Right renal pelvis (tissue), 4 donors: ENCODE results near the gene MTHFD1. TPM values are rescaled to one million over a fixed set of nuclear protein-coding genes. Genes with fewer than 3 reads are reported as not detected.
"Not testable (repeated sequence)": the region's sequence is repeated elsewhere in the genome, so short reads cannot be mapped to it uniquely, and the experiment has no call there.

Experiments used
- DNase-seq, 4 donors: peaks; one replicate each; pipeline ENCODE4 v3.0.0-alpha.2; 2013; ENCODE audit warnings: low read depth in 4 of 4, low spot score in 3 of 4, missing footprints in 1 of 4
- polyA plus RNA-seq, 4 donors: library from polyadenylated mRNA; unstranded; fragments of 120-200 nt; gene quantifications; one replicate each; pipeline ENCODE4 v1.2.1, GENCODE V29; 2013; ENCODE audit not compliant: insufficient read length in 4 of 4

The MTHFD1 gene
- 10 to 100 TPM; 73.8 to 89.5 (median 88.3) TPM for polyA plus RNA-seq

GRCh38 chr14:64387782-64388532 is at the start of gene MTHFD1:
Gene MTHFD1 (plus strand): TSS chr14:64388353. CDS start chr14:64388428, 75 bp downstream.
- peak; percentile 97 to 99 (median 98) for DNase-seq

DNA sequence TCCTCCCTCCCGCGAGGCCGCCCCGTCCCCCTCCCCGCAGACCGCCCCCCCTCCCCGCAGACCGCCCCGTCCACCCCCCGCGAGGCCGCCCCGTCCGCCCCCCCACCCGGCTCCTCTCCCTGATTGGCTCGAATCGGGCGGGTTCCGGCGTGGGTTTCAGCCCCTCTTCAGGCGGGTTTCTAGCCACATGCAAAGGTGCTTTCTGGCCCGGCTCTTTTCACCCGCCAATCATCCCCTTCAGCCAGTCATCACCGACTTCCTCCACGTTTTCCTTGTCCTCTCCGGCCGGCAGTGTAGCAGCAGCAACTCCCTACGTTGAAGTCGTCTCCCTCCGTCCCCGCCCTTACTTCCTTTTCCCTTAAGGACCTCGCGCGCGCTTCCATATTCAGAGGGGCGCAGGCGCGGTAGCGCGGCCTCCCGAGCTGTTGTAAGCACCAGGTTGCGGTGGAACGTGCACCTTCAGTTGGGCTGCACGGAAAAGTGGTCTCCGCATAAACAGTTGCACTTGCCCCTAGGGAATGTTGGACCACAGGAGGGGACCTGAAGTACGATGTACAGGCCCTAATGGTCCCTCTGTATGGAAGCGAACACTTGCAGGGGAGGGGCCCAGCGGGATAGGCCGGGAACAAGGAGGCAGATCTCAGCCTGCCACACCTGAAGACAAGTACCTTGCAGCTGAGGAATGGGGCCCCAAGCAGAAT is 49.4 kb upstream of the MTHFD1 start:
- peak; percentile 86 to 98 (median 97) for DNase-seq

DNA sequence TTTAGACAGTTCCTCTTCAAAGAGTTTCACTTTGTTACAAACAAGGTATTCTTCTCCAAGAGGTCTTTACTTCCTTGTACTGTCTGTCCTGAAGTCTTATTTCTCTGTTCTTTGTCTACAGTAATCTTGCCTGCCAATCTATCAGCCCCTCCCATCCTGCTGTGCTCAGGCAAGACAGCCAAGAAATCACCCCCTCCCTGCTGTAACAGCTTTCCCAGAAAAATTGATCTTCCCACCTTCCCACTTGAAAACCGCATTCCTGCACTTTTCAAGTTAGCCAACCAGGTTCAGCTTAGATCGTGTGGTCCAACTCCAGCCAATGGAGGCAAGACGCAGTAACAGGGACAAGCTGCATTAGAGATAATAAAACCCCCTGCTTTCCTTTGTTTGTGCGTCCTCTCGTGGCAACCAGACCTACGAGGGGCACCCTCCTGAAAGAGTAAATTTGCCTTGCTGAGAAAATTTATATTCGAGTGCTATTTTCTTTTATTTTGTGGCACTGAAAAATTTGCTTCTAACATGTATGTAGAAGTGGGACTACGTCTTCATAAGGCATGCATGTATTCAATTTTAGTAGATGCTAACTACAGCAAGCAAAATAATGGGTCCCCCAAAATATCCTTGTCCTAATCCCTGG is 47.5 kb upstream of the MTHFD1 start:
- DNase-seq: no peak

DNA sequence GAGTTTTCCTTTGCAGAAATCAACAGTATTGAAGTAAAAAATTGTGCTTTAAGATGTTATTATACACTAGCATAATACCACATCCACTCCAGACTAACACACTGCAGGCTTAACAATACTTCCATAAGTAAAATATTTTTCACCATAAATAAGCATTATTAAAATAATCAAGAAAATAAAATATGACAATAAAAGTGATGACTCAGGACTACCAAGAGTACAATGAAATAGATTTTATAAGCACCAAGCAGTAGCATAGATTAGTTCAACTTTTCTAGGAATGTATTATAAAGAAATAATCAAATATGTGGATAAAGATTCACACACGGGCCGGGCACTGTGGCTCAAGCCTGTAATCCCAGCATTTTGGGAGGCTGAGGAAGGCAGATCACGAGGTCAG is 40.4 kb upstream of the MTHFD1 start:
- DNase-seq: no peak

DNA sequence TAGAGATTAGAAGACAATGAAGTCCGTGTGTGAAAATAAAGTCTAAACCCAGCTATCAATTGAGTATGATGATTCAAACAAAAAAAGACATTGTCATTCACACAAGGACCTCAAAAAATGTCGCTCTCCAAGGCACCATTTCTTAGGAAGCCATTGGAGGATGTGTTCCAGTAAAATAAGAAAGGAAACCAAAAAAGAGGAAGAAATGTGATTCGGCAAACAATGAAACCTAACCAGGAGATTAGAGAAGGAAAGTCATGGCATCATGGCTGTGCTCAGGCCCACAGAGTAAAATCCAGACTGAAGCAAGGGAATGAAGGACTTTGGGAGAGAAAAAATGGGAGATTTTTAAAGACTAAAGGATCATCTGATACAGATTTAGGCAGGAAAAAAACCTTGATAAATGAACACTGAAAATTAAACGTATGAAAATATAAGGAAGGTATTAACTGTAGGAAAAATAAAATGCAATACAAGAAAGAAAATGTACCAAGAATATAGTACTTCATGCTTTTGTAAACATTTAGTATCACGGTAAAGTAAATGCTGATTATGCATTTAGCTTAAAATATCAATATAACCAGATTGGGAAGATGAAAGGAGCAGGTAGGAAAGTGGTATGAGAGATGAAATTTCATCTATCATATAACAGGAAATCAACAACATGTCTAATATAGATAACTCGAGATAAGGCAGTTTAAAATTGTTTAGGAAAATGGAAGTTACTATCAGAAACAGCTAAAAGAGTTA is 38.2 kb upstream of the MTHFD1 start:
- no peak for DNase-seq

- DNase-seq: no peak
These were observed 24.8 kb upstream of the MTHFD1 start for GRCh38 chr14:64363265-64363846.

- no peak for DNase-seq
These were observed 23.2 kb upstream of the MTHFD1 start for GRCh38 chr14:64364907-64365306.

- DNase-seq: not testable (repeated sequence)
These were observed 22.7 kb upstream of the MTHFD1 start for GRCh38 chr14:64365358-64365889.

GRCh38 chr14:64369201-64369600 is 19.0 kb upstream of the MTHFD1 start:
- no peak for DNase-seq

DNA sequence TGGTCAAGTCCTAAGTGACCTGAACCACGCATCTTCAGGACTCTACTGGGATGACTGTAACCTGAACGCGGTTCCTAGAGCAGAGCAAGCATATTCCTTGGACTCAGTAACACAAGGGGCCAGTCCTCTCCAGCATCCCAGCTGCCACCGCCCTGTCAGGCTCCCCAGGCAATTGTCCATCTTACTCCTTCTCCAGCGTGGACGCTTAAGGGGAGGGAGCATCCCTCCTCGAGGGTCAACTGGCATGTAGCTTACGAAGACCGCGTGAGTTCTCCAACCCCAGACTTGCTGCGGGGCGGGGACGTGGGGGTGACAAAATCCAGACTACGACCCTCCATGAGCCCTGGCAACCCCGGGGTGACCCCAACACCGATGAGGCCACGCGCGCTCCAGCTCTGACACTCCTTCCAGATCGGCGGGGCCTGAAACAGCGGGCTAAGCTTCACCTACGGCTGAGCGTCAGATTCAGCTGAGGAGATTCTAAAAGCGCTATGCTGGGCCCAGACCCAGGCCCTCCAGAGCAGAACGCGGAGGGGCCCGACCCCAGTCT is 846 bp upstream of the MTHFD1 start:
- no peak for DNase-seq

GRCh38 chr14:64388533-64389285 is 556 bp downstream of the MTHFD1 start:
- no peak for DNase-seq

GRCh38 chr14:64391113-64391725 is 3.1 kb downstream of the MTHFD1 start:
- DNase-seq: no peak

DNA sequence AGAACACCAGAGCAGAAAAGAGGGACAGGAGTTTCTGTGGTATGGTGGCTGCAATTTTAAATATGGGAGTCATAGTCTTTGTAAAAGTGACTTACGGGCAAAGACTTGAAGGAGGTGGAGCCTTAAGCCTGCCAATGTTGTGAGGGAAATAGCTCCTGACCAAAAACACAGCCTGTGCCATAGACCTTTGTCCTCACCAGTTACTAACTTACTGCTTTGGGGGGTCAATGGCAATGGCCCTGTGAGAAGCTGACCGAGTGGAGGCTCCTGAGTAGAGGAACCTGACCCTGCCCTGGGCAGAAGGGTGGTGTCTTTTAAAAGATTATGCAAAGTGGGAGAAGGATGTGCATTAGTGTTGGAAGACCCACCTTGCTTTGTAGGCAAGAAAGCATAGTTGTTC is 3.8 kb downstream of the MTHFD1 start:
- no peak for DNase-seq

DNA sequence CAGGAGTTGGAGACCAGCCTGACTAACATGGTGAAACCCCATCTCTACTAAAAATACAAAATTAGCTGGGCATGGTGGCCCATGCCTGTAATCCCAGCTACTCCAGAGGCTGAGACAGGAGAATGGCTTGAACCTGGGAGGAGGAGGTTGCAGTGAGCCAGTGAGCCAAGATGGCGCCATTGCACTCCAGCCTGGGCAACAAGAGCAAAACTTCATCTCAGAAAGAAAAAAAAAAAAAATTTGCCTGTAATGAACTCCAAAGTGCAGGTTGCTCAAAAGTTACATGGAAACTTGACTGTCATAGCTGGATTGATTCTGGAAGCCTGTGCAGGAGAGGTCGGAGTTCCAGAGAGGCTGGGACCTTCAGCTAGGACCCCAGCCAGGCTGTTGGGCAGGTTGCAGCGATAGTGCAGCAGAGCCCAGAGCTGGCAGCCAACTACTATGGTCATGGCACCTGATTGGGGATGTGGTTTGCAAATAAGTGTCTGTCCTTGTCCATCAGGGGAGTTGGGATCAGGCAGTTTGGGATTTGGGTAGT is 5.1 kb downstream of the MTHFD1 start:
- not testable (repeated sequence) for DNase-seq

DNA sequence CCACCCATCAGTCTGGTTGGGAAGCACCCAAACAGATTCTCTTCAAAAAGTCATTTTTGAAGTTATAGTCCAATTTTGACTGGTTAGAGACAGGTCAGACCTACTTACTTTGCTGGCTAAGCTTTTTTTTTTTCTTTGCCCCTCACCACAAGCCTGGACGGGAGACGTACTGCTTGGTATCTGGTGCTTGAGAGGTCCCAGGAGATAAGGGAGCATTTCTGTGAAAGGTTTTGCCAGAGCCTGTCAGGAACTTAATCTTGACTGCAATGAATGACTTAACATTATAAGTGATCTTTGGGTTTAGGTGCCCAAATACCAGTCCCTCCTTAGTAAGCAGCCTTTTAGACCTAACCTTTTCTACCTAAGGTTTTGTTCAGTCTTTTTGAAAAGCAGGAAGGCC is 6.3 kb downstream of the MTHFD1 start:
- no peak for DNase-seq

GRCh38 chr14:64394977-64395633 is 7.0 kb downstream of the MTHFD1 start:
- DNase-seq: no peak

GRCh38 chr14:64400829-64401459 is 12.8 kb downstream of the MTHFD1 start:
- DNase-seq: no peak
